Ectodermal cell (in vitro differentiated cells): ENCODE measurements around the gene LAD1.

ENCODE experiments used
- H3K27ac ChIP-seq: 2 replicates; pipeline ENCODE4 v1.7.0; 2013; ENCODE audit warnings: mild to moderate bottlenecking, low read depth, low read length; ENCODE audit not compliant: insufficient read depth, poor library complexity, severe bottlenecking
- H3K27me3 ChIP-seq: 2 replicates; pipeline ENCODE4 v1.7.0; 2013; ENCODE audit warnings: mild to moderate bottlenecking, low read length; ENCODE audit not compliant: insufficient read depth, control insufficient read depth, poor library complexity, severe bottlenecking
- H3K36me3 ChIP-seq: one replicate; pipeline ENCODE4 v1.7.0; 2013; ENCODE audit warnings: low read length; ENCODE audit not compliant: control insufficient read depth, insufficient read depth
- H3K4me1 ChIP-seq: one replicate; pipeline ENCODE4 v1.7.0; 2013; ENCODE audit warnings: low read length; ENCODE audit not compliant: control insufficient read depth, insufficient read depth
- H3K4me3 ChIP-seq: 2 replicates; pipeline ENCODE4 v1.7.0; 2013; ENCODE audit warnings: low read depth, low read length, control low read depth; ENCODE audit not compliant: insufficient read depth
- H3K9me3 ChIP-seq: 2 replicates; pipeline ENCODE4 v1.7.0; 2013; ENCODE audit warnings: mild to moderate bottlenecking, low read length, moderate library complexity; ENCODE audit not compliant: control insufficient read depth
- WGBS, 2 experiments: methylation state at CpG; one replicate each; pipeline ENCODE4 v1.1.7; 2013; ENCODE audit warnings: missing lambda C conversion rate in 2 of 2; 5-methylcytosine and 5-hydroxymethylcytosine counted together

LAD1 gene

GRCh38 chr1:201359031-201359872 lies 39.9 kb downstream of the LAD1 start:
- Histone ChIP-seq H3K27ac (no peak overlapping the region), H3K4me3 (no peak overlapping the region), H3K9me3 (no peaks in the 10 kb centered on the region), H3K4me1 (no peaks in the 10 kb centered on the region), H3K27me3 (no peaks in the 10 kb centered on the region), H3K36me3 (no peaks in the 10 kb centered on the region)
- 85 to 87% methylated on average over 17 to 18 of the region's 18 CpGs for WGBS, 2 experiments

DNA sequence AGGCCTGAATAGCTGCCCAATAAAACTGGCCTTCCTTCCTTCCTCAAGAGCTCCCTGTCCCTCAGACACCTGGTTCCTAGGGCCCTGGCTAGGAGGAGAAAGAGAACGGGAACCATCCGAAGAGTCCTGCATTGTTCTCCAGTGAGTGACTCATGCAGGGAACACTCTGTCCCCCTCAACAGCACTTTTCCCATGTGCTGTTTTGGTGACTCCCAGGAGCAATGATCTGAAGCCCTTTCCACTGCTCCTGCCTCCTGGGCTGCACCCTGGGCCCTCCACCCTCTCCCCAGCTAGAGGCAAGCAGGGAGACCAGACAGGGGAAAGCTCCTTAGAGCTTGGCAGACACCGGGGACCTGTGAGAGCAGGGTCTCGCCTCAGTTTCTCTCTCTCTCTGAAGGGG lies 40.5 kb downstream of the LAD1 start:
- no peaks in the 10 kb centered on the region for H3K27me3 ChIP-seq
- H3K27ac ChIP-seq = no peak overlapping the region
- no peaks in the 10 kb centered on the region for H3K4me1 ChIP-seq
- no peaks in the 10 kb centered on the region for H3K36me3 ChIP-seq
- no peak overlapping the region for H3K4me3 ChIP-seq
- WGBS, 2 experiments = 82 to 84% methylated on average over 4 of the region's 4 CpGs
- H3K9me3 ChIP-seq = no peaks in the 10 kb centered on the region

DNA sequence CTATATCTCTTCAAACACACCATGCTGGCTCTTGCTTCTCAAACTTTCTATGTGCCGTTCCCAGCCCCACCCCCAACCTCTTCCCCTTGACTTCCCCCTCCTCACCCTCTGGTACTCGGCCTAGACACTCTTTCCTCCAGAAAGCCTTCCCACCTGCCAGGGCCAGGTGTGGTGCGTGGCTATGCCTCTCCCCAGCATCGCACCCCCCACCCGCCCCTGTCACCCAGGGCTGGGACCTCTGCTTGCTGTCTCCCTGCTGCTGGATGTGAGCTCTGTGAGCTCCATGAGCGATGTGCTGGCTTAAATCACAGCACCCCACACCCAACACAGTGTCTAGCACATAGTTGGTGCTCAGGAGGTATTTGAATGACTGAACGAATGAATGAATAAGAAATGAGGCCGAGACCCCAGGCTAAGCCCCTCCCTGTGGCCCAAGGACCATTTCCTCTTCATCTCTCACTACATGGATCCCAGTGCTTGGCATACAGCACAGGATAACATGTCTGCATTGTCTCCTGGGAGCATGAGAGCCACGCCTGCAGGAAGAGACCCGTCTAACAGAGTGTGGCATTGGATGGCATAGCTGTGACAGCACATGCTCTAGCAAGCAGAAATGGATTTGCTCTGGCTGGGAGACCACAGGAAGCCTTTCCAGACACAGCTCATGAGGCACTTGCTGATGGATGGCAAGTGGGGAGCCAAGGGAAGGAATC lies 41.3 kb downstream of the LAD1 start:
- H3K4me1 ChIP-seq = no peaks in the 10 kb centered on the region
- H3K9me3 ChIP-seq = no peaks in the 10 kb centered on the region
- H3K27ac ChIP-seq = no peak overlapping the region
- H3K36me3 ChIP-seq = no peaks in the 10 kb centered on the region
- no peaks in the 10 kb centered on the region for H3K27me3 ChIP-seq
- WGBS, 2 experiments = 89 to 90% methylated on average over 10 of the region's 10 CpGs
- no peak overlapping the region for H3K4me3 ChIP-seq

- H3K4me1 ChIP-seq = no peaks in the 10 kb centered on the region
- no peaks in the 10 kb centered on the region for H3K36me3 ChIP-seq
- H3K9me3 ChIP-seq = no peaks in the 10 kb centered on the region
- no peak overlapping the region for H3K4me3 ChIP-seq
- 94 to 95% methylated on average over 8 of the region's 8 CpGs for WGBS, 2 experiments
- H3K27me3 ChIP-seq = no peaks in the 10 kb centered on the region
- H3K27ac ChIP-seq = no peak overlapping the region
Measured at GRCh38 chr1:201357211-201357610, 41.9 kb downstream of the LAD1 start.

DNA sequence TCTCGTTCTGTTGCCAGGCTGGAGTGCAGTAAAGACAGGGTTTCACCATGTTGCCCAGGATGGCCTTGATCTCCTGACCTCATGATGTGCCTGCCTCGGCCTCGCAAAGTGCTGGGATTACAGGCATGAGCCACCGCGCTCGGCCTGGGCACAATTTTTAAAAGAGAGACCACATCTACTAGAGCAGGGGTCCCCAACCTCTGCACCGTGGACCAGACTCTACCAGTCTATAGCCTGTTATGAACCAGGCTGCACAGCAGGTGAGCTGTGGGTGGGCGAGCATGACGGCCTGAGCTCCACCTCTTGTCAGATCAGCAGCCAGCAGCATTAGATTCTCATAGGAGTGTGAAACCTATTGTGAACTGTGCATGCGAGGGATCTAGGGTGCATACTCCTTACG lies 42.4 kb downstream of the LAD1 start:
- WGBS, 2 experiments = 84 to 88% methylated on average over 11 of the region's 11 CpGs

GRCh38 chr1:201356236-201356635 lies 42.9 kb downstream of the LAD1 start:
- no peaks in the 10 kb centered on the region for H3K9me3 ChIP-seq

More for the DNA sequence above, 42.4 kb downstream of the LAD1 start:
- H3K27me3 ChIP-seq = no peaks in the 10 kb centered on the region
- H3K4me1 ChIP-seq = no peaks in the 10 kb centered on the region
- H3K9me3 ChIP-seq = no peaks in the 10 kb centered on the region
- H3K4me3 ChIP-seq = no peak overlapping the region
- H3K36me3 ChIP-seq = no peaks in the 10 kb centered on the region
- no peak overlapping the region for H3K27ac ChIP-seq

GRCh38 chr1:201355471-201355870 lies 43.7 kb downstream of the LAD1 start:
- Histone ChIP-seq H3K27me3 (no peaks in the 10 kb centered on the region), H3K27ac (no peak overlapping the region), H3K9me3 (no peaks in the 10 kb centered on the region), H3K36me3 (no peaks in the 10 kb centered on the region), H3K4me3 (no peak overlapping the region), H3K4me1 (no peaks in the 10 kb centered on the region)
- 95 to 96% methylated on average over 7 of the region's 7 CpGs for WGBS, 2 experiments

More at GRCh38 chr1:201356236-201356635, 42.9 kb downstream of the LAD1 start:
- Histone ChIP-seq H3K36me3 (no peaks in the 10 kb centered on the region), H3K27ac (no peak overlapping the region), H3K4me1 (no peaks in the 10 kb centered on the region), H3K4me3 (no peak overlapping the region), H3K27me3 (no peaks in the 10 kb centered on the region)
- WGBS, 2 experiments = 93 to 94% methylated on average over 5 of the region's 5 CpGs

- no peaks in the 10 kb centered on the region for H3K36me3 ChIP-seq
- H3K27me3 ChIP-seq = no peaks in the 10 kb centered on the region
- no peak overlapping the region for H3K27ac ChIP-seq
- no peaks in the 10 kb centered on the region for H3K4me1 ChIP-seq
- WGBS, 2 experiments = 82 to 89% methylated on average over 4 of the region's 4 CpGs
- H3K4me3 ChIP-seq = no peak overlapping the region
- H3K9me3 ChIP-seq = no peaks in the 10 kb centered on the region
Measured at GRCh38 chr1:201354901-201355295, 44.2 kb downstream of the LAD1 start.

DNA sequence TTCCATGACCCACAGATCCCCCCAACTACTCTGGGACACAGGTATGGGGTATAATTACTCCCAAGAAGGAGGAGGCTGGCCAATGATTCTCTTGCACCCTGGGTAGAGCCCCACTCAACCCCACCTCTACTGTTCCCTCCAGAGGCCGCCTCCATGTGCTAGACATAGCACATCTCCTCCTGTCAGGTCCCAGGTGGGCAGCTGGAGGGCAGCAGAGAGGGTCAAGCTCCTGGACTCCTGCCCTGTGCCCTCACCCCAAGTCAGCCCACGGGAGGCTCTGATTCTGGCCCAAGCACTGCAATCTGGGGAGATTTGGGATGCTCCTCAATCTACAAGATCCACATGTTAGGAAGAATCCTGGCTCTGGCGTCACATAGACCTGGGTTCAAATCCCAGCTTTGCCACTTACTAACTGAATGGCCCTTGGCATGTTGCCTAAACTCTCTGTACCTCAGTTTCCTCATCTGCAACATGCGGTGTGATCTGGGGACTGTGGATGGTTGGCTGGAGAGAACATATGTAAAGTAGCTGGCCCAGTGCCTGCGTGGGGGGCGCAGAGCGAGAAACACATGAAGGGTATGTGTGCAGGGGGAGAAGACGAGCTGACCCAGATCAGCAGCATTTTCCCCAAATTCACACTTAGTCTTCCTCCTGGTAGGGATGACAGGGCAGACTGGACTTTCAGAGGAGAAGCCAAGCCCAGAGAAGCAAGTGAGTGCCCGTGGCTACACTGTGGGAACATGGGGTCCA lies 44.8 kb downstream of the LAD1 start:
- no peak overlapping the region for H3K27ac ChIP-seq
- no peaks in the 10 kb centered on the region for H3K27me3 ChIP-seq
- H3K4me1 ChIP-seq = no peaks in the 10 kb centered on the region
- H3K4me3 ChIP-seq = no peak overlapping the region
- 92 to 94% methylated on average over 9 of the region's 9 CpGs for WGBS, 2 experiments
- no peaks in the 10 kb centered on the region for H3K36me3 ChIP-seq
- no peaks in the 10 kb centered on the region for H3K9me3 ChIP-seq
